HG03060 (cell line): ENCODE data around the gene ITPK1.

ENCODE experiments used
- ATAC-seq: cut with Tn5 transposase; IDR thresholded peaks from one replicate; pipeline ENCODE4 v1.9.1; 2021; ENCODE audit warnings: low read depth, moderate number of reproducible peaks; ENCODE audit not compliant: unreplicated experiment

Gene ITPK1

DNA sequence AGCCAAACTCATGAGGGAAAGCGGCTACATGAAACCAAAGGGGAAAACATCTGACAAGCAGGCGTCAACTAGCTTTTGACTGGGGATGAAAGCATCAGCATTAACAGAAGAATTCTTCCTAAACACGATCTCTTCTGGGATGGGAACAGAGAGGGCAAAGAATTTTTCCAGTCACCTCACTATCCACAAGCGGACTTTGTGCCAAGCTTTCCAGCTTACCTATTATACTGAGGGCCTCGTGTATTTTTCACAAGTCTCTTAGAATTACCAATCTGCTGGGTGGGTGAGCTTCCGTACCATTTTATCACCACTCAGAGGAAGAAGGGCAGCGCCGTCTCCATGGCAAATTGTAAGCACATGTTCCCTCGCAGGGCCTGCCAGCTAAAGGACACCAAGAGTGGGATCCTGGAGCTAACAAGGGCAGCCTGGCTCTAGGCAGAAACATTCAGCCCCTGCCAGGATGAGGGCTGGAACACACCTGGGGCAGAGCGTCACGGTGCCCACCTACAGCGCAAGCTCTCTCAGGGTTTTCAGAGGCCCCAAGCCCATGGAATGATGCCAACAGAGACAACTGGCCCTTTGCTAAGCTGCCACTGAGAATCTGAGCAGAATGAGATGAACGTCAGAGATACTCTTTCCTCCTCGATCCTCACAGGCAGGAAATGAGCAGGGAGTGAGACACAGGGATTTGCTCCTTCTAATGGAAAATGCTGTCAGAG, 118.2 kb downstream of the ITPK1 start:
- no peak for ATAC-seq

DNA sequence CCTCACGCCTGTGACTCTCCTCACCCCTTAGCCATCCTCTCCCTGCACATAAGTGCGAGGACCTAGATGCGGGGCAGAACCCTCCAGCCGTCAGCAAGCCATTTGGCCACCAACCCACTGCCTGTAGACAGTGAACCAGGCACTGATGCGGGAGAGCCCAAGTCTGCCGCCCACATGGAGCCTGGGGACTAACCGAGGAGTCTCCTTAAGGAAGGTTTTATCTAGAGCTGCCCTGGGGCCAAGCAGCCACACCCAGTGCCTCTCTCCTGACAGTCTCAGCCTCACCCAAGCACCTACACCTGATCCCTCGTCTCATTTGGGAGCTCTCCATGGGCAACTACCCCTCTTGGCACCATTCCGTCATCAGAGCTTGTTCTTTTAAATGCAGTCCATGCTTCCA, 120.1 kb downstream of the ITPK1 start:
- ATAC-seq, result no peak

DNA sequence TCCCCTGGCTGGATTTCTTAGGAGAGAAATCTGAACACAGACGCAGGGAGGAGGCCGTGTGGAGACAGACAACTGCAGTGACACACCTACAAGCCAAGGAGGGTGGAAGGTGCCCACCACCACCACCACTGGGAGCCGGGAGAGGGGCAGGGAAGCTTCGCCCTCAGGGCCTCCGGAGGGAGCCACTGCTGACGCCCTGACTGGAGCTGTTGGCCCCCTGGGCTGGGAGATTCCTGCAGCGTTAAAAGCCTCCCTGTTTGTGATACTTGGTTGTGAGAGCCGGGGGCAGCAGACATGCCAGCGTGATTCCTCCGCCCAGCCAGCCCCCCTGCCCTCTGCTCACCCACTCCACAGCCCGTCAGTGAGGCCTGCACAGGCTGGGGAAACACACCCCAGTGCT, 120.8 kb downstream of the ITPK1 start:
- ATAC-seq, result no peak

DNA sequence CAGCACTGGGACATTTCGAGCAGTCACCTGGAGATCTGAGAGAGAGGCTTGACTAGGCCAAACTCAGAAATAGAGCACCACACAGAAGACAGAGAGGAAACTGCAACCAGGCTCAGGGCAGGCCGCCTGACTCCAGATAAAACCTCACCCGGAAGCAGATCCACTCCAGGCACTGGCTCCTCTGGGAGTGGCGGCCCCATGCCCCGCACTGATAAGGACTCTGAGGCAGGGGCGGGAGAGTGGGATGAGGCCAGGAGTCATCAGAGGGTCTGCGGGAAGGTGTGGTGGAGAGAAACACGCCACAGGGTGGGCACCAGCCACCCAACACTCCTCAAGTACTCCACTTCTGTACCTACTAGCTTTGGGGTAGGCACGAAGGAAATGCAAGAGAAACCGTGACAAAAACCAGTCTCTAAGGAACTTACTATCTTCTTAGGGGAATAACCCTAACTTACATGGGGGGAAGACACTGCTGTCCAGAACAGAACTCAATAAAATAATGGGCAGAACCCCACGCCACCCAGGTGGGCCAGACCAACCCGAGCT, 121.5 kb downstream of the ITPK1 start:
- ATAC-seq, result no peak

DNA sequence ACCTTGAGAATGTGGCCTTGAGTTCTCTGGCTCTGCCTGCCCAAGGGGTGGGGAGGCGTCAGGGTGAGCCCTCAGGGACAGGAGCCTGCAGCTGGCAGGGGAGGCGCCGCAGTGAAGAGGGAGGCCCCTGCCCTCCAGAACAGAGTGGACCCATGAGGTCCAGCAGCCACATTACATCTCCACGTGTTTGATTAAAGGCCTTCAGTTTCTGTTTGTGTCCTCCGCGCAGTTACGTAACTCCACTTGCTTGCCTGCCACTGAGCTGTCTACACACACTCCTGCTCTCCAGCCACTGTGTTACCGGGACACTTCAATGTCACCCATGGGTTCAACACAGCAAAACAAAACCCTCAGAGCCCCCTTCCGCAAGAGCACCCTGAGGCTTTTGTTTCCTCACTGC, 122.4 kb downstream of the ITPK1 start:
- ATAC-seq, result no peak

DNA sequence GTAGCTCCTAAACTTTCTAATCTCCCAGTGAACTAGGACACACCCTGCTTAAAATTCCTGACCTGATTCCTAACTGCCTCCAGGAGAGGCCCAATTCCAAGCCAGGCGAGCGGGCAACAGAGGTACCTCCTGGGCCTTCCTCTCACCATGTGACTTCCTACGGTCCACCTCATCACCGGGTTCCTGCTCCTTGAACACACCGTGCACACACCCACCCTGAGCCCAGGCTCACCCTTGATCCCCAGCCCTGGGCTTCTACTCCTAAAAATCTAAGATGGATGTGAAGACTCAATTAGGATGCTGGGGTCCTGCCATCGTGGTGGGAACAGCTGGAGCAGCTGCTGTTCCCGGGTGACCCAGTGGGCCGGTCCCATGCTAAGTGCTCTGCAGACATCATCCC, 124.2 kb downstream of the ITPK1 start:
- no peak for ATAC-seq

DNA sequence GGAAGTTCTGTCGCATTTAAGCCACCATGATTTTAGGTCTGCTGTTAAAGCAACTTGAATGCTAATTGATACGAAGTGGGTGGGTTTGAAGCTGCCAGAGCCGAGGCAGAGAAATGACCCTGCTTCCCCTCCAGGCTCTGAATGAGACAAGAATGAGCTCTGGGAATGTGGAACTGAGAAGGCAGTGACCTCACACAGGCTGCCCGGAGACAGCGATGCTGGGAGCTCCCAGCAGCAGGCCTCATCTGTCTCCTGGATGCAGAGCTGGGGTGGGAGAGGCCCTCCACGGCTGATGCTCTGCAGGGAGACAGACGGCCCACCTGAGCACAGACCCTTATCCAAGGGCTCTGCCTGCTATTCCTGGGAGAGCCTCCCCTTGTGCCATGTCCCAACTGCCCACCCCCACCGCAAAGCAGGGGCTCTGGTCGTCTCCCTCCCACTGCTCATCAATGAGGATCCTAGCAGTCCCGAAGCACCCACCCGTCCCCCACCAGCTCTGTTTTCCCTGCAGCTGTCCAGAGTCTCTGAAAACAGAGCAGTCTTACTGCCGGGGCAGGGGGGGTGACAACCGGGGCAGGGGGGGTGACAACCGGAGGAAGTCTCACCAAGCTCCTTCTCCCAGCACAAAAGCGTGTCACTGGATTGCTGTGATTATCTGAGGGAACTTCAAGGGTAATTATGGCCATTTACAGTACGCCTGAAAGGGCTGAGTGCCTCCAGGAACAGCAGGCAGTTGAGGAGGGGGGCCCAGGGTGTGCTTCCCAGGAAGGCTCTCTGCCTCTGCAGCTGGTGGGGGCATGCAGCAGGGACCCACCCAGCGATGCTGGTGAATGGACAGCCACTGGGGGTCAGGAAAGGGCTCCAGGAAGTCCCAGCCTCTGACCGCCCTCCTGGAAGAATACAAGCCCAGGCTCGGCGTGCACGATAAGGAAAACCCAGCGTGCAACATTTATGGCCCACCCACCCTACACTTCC, 125.0 kb downstream of the ITPK1 start:
- ATAC-seq, result no peak

DNA sequence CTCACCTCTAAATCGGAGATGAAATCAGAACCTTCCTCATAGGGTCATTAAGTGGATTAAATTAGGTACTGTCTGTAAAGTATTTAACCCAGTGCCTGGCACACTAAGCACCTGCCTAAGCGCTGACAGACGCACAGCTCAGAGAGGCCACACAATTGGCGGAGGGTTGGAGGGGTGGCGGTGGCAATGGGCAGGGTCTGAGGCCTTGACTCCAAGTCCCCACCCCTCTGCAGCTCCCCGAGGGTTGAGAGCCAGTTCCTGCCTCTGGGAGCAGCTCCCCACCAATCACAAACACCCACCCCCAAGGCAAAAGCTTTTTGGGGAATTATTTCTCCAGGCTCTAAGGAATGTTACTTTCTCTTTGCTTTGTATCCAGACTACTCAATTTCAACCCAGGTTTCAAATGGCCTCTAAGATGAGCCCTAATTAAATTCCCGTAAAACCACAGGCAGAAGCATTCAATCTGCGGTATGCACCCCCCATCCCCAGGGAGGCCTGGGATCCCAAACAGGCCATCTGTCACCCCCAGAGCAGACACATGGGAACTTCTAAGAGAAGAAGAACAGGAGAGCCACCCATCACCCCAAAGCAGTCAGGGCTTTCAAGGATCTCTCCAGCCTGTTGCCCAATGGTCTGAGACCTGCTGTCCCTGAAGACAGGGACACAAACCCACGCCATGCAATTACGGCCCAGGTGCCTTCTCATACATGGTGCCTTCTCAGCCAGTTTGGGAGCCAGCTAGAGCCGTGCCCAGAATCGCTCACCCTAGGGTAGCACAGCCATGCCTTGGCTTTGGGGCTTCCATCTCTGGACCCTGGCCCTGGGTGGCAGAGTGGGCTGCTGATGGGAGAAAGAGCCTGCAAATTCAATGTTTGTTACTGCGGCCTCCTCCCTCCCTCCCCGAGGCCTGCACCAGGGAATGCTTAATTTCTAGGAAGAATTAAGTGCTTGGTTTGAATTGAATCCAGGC, 126.7 kb downstream of the ITPK1 start:
- ATAC-seq, result no peak

DNA sequence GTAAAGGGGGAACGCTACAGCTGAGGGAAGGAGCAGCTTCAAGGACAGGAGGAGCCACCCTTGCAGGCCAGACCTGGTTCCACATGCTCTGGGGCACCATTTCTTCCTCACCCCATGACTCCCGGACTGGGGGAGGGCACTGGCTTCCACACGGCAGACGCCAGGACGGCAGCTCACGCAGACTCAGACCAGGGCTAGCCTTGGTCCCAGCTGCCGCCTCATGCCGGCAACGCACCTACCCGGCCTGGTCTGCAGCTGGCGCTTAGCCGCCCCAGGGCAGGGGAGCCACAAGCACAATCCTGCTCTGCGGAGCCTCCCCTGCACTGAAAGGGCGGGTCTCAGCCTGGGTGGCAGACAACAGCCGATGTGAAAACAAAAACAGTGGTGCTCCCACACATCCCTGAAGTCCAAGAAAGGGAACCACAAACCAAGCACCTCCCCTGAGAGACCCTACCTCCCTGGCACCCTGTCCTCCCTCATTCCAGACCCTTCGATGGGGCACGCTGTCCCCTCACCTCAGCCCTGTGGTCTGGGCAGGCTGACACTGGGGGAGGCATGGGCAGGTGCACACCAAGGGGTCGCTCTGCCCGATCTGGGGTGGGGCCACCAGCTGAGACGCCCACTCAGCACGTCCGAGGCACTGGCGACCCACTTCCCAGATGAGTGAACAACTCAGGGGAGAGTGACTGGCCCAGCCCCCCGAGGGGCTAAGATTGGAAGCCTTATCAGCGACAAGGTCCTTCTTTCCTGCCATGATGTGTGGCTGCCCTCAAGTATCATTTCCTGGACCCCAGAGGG, 127.8 kb downstream of the ITPK1 start:
- no peak for ATAC-seq

DNA sequence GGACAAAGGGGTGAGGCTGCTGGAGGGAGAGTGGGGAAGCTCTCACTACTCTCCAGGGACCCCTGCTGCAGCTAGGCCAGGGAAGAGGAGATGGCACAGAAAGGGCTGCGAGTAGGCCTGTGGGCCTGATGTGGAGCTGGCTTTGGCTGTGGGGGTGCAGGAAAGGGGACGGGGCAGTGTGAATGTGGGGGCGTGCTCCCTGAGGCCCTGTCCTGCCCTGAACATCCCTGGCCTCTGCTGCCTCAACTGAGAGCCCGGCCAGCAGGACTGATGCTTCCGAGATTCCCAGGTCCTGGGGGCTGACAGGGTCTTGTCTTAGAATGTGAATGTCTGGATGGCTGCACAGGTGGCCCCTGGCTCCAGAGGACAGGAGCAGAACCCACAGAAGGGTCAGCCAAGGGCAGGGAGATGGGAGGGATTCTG, 128.6 kb downstream of the ITPK1 start:
- no peak for ATAC-seq

DNA sequence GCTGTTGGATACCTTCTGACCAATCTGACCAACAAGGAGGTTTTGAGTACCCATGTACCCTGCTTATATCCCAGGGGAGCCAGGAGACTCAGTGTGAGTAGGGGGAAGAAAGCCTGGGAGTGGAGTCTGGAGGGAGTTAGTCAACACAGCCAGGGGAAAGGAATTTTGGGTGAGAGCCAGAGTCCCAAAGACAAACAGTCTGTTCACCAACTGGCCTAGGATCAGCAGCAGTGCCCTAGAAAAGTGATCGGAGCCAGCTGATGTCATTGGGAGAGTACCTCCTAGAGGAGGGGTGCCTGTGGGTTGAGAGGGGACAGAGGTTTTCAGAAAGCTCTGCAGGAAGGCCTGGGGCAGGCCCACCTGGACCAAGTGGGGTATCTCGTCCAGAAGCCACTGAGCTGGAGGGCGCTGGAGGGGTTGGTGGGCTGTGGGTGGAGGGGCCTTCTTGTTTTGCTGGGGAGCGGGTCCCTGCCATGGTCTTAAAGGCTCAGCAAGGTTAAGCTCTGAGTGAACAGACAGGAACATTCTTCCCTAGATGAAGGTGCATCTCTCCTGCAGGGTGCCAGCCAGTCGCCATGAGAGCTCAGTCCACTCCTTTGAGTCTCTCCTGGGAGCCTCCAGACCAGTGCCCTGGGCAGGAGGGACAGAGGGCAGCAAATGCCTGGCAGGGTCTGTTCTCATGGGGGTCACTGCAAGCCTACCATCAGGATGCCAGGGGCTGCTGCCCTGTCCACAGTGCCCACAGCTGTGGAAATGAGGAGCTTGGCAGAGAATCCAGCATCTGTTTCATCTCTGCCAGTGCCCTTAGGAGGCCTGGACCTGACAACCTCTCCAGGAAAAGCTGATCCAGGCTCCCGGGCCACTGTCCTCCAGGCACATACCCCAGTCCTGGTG, 129.2 kb downstream of the ITPK1 start:
- ATAC-seq, result no peak

DNA sequence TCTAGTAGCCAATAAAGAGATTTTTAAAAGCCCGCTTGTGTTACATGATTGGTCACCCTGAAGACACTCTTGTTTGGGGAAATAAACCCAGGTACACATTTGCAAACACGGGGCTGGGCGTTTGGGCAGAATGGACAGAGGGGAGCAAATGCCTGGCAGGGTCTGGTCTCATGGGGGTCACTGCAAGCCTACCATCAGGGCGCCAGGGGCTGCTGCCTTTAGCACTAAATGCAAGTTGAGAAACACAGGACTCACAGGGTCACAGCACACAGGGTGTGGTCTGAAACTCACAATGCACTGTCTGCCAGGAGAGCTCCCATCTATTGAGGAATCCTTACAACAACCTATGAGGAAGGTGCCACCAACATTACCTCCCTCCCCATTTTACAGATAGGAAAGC, 130.2 kb downstream of the ITPK1 start:
- no peak for ATAC-seq

DNA sequence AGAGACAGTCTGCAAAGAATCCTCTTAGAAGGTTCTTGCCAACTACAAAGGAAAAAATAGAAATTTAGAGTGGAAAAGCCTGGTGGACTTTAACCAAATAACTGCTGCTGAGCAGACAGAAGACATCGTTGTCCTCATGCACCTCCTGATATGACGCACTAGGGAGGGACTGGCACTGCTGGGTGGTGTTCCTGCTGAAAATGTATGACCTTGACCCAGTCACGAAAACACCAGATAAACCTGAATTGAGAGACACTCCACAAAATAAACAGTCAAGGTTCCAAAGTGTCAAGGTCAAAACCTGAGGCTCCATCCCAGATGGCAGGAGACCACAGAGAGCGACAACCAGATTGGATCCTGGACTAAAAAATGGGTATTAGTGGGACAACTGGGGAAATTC, 130.8 kb downstream of the ITPK1 start:
- ATAC-seq, result no peak

DNA sequence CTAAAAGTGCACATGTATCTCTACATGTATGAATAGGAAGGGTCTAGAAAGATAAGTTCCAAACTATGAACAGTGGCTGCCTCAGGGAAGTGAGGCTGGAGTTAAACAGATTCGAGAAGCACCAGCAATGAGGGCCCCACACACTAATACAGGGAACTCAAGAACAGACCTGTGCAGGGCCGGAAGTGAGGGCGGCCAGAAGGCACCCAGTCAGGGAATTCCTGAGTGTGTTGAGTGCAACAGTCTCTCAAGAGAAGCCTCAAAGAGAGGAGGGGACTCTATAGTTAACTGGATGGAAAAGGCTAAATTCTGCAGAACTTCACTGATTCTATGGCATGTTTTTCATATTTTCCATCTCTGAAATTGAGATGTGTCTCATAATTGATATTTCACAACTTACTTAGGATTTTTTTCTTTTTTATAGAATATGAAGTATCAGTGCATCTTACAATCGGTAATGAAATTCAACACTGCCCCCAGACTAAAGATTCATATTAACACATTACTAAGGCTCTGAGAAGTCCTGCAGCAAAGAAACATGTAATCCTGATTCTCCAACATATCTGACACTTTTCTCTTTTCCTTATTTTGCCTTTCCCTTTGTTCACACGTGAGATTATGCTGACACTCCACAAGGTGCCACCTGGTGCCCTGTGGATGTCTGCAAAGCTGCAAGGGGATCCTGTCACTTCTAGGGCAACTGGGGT, 131.5 kb downstream of the ITPK1 start:
- ATAC-seq, result no peak

DNA sequence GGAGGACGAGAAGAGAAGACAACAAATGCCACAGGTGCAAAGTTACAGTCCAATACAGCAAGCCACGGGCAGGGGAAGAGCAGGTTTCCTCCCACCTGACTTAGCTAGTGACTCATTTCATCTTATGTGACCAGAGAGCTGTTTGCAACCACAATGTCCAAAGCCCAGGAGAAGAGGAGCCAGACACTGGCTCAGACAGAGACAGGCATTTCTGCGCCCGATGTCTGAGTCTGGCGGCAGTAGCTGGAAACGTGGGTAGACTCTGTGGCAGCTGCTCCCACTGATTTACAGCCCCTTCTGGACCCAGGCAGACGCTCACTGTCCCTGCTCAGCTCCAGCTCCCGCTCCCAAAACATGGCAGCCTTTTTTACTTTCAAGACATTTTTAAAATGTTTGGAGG, 132.8 kb downstream of the ITPK1 start:
- ATAC-seq, result no peak

DNA sequence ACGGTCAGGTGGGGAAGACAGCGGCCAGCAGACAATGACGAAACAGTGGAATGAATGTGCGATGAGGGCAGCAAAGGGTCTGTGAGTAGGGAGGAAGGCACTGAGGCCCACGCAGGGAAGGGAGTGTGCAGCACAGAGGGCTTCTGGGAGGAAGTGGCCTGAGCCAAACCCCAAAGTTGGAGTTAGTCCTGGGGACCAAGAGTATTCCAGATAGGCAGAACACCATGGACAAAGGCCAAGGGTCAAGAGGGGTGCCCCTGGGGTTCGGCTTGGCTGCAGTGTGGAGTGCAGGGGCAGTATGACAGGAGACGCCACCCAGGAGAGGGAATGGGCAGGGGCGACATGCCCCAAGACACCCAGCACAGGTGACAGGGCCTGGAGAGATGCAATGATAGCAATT, 134.0 kb downstream of the ITPK1 start:
- ATAC-seq, result no peak

DNA sequence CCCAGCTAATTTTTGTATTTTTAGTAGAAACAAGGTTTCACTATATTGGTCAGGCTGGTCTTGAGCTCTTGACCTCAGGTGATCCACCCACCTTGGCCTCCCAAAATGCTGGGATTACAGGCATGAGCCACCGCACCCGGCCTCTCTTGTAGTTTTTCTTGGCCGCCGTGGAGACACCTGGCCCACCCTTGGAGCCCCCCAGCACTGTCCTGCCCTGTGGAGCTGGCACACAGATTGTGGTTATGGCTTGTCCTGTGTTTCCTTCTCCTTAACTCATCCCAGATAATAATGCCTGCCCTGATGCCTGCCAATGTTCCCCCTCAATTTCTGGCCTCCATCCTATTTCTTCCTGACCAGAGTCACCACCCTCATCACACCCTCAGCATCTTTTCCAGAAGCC, 134.9 kb downstream of the ITPK1 start:
- ATAC-seq, result no peak
